ENCODE measurements around the gene CCDC102A. TPM values are rescaled to one million over a fixed set of nuclear protein-coding genes. Genes with fewer than 3 reads are reported as not detected.

Gene CCDC102A
- total RNA-seq, 1 donor from 2014 or later, result 10.5 TPM

DNA sequence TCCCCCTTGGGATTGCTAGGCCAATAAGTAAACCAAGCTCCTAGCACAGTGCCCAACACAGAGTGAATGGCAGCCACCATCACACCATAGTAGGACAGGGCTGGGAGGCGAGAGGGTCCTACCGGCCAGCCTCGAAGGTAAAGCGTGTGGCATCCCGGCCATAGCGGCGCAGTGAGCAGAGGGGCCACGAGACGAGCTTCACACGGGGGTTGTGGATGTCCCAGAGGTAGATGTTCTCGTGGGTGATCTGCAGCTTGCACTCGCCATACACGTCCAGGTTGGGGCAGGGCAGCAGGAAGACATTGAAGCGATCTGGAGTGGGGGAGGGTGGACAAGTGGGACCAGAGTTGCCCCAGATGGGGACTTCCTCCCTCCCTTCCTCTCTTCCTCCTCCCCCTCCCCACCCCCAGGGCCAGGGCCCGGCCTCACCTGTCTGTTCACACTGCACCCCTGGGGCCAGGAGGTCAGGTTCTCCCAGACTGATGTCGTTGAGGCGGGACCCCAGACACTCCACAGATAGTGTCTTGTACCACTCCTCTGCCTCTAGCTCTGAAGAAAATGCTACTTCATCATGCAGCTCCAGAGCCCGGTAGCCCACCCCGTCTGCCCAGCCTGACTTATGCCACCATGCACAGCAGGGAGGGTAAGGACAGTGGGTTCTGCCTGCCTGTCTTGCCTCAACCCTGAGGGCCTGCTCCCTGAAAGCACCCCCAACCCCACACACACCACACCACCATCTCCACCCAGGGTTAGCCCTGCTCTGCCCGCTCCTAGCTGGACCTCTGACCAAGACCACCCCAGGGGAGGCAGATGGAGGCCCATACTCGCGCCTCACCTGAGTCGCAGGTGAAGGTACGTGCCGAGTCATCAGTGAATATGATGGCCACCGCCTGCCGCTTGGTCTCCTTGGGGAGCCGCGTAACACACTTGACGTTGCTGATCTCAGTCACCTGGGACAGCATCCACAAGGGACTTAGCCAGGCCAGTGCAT lies 61.4 kb downstream of the CCDC102A start:
- no peak for DNase-seq
- intact Hi-C loops (cut with DNase I), result no loop called here
- ATAC-seq (ENCODE audit: poor library complexity), result no peak

DNA sequence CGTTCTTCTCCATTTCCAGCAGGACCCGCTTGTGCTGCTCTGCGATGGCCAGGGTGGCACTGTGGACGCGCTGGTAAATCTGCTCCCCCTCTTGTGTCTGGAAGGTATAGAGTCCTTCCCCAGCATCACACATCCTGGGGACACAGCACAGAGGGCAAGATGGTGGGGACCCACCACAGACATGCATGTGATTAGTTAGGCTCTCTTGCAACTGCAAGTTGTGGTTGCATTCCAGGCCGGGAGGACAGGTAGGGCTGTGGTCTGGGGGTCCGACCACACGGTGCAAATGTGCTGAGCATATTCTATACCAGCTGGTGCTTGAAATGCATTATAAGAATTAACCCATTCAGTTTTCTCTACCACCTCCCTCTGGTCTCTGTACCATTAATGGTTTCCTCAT lies 62.5 kb downstream of the CCDC102A start:
- no peak for DNase-seq
- intact Hi-C loops (cut with DNase I), result no loop called here
- no peak for ATAC-seq (ENCODE audit: poor library complexity)

DNA sequence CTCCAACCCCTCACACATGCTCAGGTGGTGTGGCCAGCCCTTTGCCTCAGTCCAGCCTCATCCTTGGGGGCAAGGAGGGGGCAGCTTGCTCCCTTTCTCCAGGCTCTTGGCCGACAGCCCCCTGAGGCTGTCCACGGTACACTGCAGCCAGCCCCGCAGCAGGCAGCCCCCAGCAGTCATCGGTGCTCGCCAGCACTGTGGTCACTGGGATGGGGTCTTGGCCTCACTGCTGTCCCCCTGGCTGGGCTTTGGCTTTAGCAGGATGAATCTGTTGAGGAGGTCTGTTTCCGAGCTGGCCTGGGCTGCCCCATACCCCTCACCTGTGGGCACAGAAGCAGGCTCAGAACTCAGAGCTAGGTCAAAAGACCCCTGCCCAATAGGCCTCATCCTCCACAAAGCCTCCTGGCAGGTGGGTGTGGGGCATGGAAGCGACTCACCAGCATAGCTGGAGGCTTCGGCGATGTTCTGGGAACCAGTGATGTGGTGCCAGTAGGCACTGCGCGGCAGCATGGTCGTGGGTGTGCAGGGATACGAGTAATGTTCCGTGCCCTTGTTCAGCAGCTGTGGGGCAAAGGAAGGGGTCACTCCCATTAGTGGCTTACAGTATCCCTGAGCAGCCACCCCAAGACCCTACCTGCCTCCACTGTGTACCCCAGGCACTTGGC lies 63.1 kb downstream of the CCDC102A start:
- no peak for ATAC-seq (ENCODE audit: poor library complexity)
- intact Hi-C loops (cut with DNase I), result no loop called here

DNA sequence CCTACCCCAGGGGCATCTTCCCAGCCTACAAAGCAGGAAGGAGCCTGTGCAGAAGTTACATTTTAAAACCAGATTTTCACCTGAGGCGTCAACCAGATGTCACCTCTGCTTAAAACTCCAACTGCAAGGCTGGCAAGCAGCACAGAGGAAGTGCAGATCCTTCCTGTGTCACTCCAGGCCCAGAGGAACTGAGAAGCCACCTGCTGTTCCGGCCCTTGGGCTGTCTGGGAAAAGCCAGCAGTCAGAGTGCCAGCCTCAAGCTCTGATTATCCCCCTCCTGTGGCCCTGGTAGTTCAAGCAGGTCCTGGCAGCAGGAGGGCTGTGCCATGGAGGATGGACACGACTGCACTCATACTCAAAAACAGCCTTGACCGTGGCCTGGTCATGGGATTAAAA lies 63.7 kb downstream of the CCDC102A start:
- intact Hi-C loops (cut with DNase I), result no loop called here
- ATAC-seq (ENCODE audit: poor library complexity) (no peak), DNase-seq (no peak)

More for the DNA sequence above, 63.1 kb downstream of the CCDC102A start:
- no peak for DNase-seq

DNA sequence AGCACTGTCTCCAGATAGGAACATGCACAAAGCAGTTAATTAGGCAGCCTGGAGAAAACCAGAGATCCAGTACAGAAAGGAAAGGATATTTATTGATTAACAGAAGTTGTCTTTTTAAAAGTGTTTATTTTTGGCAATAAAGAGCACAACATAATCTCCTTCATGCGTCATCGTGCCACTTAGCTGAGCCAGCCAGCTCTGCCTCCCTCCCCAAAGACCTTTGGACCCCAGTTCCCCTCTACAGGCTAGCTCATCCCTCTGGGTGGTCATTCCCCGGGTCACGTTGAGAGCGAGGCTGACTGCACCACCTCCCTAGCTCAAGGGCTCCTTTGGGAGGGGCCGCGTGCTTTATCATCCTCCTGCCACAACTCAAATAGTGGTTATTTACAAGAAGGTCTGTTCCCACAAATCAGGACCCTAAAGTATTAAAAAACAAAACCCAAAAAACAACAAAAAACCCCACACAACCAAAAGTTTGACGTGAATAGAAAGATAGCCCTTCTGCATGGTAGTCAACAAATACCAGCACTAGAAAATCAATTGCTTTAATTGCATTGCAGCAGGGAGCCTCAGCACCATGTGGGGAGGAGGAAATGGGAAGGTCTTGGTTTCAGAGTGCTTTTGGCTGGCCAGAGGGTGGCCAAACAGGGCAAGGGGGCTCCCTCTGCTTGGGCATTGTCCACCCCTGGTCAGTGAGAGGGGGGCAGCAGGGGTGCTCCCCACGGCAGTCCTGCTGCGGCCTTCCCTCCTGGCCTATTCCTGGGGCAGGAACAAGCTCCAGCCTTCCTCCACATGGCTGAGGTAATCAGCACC lies 64.3 kb downstream of the CCDC102A start:
- DNase-seq (no peak), ATAC-seq (ENCODE audit: poor library complexity) (no peak)
- intact Hi-C loops (cut with DNase I), result no loop called here

DNA sequence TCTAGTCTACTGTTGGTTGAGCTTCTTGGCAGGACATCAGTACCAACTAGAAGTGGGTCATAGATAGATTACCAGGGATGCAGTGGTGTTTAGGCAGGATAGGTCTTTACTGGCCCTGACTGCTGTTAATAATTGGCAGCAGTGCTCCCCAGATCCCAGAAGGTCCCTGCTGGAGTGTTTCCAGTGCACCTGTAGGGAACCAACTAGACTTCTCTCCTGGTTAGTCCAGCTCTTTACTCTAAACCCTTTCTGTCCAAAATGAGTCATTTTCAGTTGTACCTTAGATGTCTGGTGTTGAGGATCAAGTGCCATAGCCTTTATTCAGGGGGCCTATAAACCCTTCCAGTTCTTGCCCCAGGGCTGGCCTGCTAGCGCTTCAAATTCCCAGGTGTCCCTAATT lies 65.2 kb downstream of the CCDC102A start:
- no peak for DNase-seq
- intact Hi-C loops (cut with DNase I), result no loop called here
- ATAC-seq (ENCODE audit: poor library complexity), result no peak

DNA sequence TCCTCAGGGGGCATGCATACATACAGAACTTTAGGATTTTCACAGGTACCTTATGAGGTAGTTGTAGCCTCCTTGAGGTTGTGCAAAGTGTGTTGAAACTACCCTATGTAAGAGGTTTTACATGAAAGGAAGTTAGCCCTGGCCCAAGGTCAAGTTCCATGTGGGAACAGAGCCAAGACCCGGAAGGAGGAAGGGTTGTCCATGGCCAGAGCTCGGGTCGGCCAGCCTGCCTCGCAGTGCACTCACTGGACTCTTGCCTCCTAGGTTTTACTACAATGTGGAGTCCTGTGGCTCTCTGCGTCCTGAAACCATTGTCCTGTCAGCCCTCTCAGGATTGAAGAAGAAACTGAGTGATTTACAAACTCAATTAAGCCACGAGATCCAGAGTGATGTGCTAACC lies 65.7 kb downstream of the CCDC102A start:
- DNase-seq, result peak; percentile 80
- peak; percentile 61 for ATAC-seq (ENCODE audit: poor library complexity)
- intact Hi-C loops (cut with DNase I), result no loop called here

DNA sequence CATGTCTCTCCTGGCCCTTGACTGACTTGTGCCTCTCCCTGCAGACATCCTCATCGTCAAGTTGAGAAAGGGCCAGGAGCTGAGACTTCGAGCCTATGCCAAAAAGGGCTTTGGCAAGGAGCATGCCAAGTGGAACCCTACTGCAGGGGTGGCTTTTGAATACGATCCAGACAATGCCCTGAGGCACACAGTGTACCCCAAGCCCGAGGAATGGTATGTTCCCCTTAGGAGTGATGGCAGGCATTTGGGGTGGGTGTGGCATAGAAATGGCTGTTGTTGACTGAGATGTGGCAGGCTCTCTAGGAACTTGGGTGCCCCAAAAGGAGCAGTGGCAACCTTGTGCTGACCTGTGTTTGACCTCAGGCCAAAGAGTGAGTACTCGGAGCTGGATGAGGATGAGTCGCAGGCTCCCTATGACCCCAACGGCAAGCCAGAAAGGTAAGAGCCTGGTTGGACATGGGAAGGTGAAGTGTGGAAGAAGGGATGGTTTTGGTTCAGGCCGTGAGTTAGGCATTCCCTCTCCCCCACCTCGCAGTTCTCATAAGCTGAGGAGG lies 66.4 kb downstream of the CCDC102A start:
- DNase-seq, result no peak
- intact Hi-C loops (cut with DNase I), result no loop called here
- no peak for ATAC-seq (ENCODE audit: poor library complexity)

DNA sequence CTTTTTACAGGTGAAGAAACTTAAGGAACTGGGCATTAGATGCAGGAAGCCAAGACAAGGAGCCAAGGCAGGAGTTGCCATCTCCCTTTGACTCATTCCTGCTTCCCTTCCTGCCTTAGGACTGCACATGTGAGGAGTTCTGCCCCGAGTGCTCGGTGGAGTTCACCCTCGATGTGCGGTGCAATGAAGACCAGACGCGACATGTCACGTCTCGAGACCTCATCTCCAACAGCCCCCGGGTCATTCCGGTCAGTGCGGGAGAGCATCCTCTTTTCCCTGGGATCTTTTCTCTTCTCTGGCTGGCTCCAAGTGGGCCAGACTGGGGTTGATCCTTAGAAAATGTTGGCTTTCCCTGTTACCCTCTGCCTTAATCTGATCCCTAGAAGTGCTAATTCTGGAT lies 67.3 kb downstream of the CCDC102A start:
- DNase-seq (no peak), ATAC-seq (ENCODE audit: poor library complexity) (no peak)
- intact Hi-C loops (cut with DNase I), result no loop called here

DNA sequence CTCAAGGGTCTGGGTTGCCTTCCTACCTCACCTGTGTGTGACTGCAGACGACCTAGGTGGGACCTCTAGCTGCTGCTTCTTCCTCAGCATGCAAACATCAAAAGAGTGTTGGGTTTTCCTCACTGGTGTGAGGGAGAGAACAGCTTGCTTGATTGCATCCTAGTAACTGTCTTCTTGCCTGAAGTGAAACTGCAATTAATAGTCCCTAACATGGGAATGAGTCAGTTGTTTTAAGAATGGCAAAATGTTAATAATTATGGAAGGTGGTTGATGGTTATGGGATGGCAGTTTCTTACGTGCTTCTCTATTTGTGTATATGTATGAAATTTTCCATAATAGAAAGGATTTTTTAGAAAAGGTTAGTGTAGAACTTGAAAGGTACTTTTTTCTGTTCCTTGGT lies 68.0 kb downstream of the CCDC102A start:
- DNase-seq, result no peak
- ATAC-seq (ENCODE audit: poor library complexity), result no peak
- intact Hi-C loops (cut with DNase I), result no loop called here

DNA sequence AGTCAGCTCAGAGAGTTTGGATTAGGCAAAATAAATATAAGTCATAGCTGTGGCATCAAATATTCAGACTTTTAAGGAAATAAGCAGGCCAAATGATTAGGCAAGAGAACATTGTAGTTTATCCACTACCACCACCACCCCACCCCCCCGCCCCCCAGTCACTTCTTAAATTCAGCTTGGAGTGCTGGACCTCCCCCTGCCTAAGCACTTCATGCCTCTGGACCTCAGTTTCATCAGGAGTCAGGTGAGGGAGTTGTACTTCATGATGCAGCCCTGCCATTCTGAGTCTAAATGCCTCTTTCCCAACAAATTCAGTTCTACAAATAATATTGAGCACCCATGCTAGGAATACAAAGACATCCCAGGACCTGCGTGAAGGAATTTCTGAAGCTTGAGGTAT lies 71.8 kb downstream of the CCDC102A start:
- intact Hi-C loops (cut with DNase I), result no loop called here
- DNase-seq (no peak), ATAC-seq (ENCODE audit: poor library complexity) (no peak)

DNA sequence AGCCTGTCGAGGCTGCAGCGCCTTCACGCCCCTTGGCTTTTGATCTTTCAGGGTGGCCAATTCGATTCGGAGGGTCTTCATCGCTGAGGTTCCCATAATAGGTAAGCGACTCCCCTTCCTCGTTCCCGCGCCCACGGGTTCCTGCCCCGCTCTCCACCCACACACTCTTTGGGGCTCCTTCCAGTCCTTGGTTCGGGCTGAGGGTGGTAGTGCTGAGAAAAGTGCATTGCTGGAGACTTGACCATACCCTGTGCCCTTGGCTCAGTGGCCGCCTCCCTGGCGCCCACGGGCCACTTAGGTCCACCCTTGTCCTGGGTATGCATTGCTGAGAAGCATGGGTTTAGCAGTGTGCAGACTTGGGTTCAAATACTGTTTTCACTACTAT lies 73.4 kb downstream of the CCDC102A start:
- ATAC-seq (ENCODE audit: poor library complexity) (peak; percentile 26), DNase-seq (no peak)
- intact Hi-C loops (cut with DNase I), result no loop called here

DNA sequence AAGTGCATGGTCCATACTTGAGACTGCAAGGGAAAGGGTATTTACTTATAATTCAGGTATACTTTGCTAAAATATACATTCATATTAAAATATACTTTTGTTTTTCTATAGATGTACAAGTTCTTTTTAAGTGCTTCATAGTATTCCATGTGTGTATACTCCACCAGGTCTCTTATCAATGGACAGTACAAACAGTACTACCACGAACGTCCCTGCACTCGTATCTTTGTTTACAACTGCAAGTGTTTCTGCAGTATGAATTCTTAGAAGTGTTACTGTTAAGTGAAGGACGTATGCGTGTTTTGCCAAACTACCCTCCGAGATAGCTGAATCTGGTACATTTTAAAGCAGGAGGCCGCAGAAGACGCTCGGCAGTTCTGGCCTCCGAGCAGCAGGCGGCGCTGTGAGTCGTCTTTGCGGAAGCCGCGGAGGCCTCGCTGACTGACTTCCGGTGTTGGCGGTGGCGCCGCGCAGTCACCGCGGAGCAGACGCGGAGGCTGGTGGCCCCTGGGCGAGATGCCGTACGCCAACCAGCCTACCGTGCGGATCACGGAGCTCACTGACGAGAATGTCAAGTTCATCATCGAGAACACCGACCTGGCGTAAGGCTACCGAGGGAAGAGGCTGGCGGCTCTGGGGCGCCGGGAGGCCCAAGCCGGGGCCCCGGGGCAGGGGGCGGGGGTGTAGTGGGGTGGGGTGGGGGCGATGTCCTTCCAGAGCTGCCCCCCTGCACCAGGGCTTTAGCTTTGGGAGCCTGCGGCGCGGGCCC lies 74.0 kb downstream of the CCDC102A start, which contains the start of gene POLR2C:
POLR2C (plus strand) TSS at position 471 of the 769 bp plus-strand sequence; CDS start at position 517, 46 bp downstream.
- ATAC-seq (ENCODE audit: poor library complexity) (peak; percentile 93), DNase-seq (peak; percentile 95)
- intact Hi-C loops (cut with DNase I), result no loop called here

Other genes starting within 250 kb of the CCDC102A start
- gene CCL22, start 177.8 kb downstream of the CCDC102A start, total RNA-seq, result not detected
- gene CX3CL1, start 164.1 kb downstream of the CCDC102A start, total RNA-seq, result 11.6 TPM
- not detected for gene CCL17, start 131.8 kb downstream of the CCDC102A start, total RNA-seq
- 41.8 TPM for gene CIAPIN1, start 89.2 kb downstream of the CCDC102A start, total RNA-seq
- 225 TPM for gene COQ9, start 89.1 kb downstream of the CCDC102A start, total RNA-seq
- 37.9 TPM for gene POLR2C, start 73.9 kb downstream of the CCDC102A start, total RNA-seq
- 7.5 TPM for gene DOK4, start 50.1 kb downstream of the CCDC102A start, total RNA-seq
- gene ADGRG5, start 6.1 kb upstream of the CCDC102A start, total RNA-seq, result 0.05 TPM
- gene ADGRG1, start 92.1 kb upstream of the CCDC102A start, total RNA-seq, result 23.0 TPM
- gene ADGRG3, start 131.7 kb upstream of the CCDC102A start, total RNA-seq, result 0.48 TPM
- gene DRC7, start 158.2 kb upstream of the CCDC102A start, total RNA-seq, result not detected
- gene KATNB1, start 199.2 kb upstream of the CCDC102A start, total RNA-seq, result 9.4 TPM